SKM-1 (cell line): Measurements from ENCODE around the gene MBD4.
"Not testable (repeated sequence)": the region's sequence is repeated elsewhere in the genome, so short reads cannot be mapped to it uniquely, and the experiment has no call there.

Experiments used
- DNase-seq: peaks from one replicate; lab custom pipeline; 2025; ENCODE audit not compliant: unreplicated experiment; lab: John Stamatoyannopoulos, UW

Gene MBD4

DNA sequence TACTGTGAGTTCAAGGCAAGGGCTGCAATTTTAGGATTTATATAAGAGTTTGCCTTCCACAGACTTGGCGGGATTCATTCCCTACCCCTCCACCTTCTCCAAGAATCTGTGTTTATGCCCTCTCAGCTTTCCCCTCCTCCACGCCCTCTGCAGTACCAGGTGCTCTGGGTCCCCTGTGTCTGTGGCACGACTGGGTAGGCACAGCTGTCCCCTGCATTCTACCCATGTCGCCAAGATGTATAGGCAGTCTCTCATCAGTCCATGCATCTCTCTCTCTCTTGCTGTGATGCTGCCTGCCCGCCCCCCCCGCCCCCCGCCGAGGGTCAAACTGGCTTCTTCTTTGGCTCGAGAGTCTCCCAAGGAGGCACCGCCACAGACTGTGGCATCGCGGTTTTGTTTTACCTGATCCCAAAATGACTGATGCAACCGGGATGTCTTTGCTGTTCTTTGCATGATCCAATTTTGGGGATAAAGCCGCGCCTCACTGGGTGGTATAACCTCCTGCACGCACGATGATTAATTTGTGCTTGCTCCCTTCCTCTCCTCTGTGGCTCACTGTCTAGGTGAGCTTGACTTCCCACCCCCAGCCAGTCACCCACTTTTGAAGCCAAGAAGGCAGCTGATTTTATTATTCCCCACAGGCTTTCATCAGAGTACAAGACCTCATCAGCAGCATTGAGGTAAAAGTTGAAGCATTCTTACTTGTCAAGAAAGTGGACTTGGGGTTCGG, 55.0 kb downstream of the MBD4 start:
- no peak for DNase-seq

DNA sequence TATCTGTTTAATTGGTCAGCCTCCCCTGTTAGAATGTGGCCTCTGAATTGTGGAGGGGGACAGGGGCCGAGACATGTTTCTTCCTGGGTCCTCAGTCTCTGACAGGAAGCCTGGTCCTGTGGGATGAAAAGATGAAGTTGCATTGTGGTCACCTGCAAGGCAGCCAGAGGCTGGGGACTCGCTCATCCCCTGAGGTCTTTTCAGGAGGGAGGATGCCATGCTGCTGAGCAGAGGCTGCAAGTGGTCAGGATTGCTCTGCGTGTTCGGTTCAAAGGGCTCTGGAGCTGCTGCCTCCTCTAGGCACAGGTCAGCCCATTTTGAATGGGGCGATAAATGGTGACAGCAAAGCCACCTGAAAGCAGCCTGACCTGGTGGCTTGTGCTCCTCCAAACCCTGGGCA, 55.6 kb downstream of the MBD4 start:
- not testable (repeated sequence) for DNase-seq

DNA sequence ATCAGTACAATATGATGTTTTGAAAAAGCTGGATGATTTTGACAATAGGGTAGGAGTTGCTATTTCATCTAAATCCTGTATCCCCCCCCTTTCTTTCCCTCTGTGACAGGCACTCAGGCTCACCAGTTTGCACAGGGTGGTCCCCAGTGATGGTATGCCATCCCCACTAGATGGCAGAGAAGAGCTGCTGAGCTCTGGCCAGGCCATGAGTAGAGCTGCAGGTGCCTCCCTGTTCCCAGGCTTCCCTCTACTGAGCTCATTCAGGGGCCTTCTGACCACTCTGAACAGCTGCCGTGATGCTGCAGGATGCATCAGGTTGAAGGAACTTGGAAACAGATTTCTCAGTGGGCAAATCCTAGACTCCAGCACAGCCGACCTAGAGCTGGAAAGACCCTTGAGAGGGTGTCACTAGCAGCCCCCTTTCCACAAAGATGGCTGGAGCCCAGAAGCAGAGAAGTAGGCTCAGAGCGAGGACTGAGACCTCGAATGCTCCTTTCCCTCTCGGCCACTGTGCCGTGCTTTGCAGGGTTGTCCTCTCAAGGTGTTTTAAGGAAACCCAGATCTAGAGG, 56.4 kb downstream of the MBD4 start:
- no peak for DNase-seq

DNA sequence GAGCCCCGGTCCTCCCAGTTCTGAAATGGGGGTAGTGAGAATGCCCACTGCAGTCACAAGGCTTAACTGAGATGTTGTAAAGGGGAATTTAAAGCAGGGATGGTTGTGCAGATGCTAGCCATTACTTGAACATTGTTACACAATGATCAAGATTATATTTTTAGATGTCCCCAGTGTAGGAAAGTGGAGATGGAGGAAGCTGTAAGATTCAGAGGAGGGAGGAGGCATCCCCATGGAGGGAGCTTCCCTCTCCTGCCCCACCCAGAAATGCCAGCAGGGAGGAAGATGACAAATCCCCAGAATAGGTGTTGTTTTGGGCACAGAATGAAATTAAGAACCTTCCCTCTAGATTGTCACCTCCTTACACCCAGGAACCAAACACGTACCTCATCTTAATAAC, 57.4 kb downstream of the MBD4 start:
- no peak for DNase-seq
